GM04504 (cell line): ENCODE results near the gene TUBB8B.
"Not testable (repeated sequence)": the region's sequence is repeated elsewhere in the genome, so short reads cannot be mapped to it uniquely, and the experiment has no call there.

Source experiments
- DNase-seq: peaks from one replicate; pipeline ENCODE4 v3.0.0-alpha.2; 2012; ENCODE audit warnings: low read depth

Gene TUBB8B

DNA sequence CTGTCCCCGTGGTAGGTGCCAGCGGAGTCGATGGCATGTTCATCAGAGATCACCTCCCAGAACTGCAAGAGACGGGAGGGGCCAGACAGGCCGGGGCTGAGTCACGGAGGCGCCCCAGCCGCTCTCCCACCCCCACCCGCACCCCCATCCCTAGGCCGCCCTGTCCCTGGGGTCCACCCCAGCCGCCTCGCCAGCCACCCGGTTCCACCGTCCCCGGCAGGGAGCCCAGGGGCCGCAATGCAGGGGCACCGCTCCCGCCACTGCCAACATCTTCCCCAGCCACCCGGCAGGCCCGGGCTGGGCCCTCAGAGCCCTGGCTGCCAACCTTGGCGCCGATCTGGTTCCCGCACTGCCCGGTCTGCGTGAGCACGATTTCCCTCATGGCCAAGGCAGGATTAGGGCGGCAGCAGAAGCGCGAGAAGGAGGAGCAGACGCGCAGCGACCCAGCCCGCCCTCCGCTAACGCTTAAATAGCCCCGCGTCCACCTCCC is at the start of gene TUBB8B:
Gene TUBB8B, minus strand, starts transcription at position 440 of the 490 bp plus-strand sequence. Its CDS starts 58 bp downstream, at position 382.
- not testable (repeated sequence) for DNase-seq

DNA sequence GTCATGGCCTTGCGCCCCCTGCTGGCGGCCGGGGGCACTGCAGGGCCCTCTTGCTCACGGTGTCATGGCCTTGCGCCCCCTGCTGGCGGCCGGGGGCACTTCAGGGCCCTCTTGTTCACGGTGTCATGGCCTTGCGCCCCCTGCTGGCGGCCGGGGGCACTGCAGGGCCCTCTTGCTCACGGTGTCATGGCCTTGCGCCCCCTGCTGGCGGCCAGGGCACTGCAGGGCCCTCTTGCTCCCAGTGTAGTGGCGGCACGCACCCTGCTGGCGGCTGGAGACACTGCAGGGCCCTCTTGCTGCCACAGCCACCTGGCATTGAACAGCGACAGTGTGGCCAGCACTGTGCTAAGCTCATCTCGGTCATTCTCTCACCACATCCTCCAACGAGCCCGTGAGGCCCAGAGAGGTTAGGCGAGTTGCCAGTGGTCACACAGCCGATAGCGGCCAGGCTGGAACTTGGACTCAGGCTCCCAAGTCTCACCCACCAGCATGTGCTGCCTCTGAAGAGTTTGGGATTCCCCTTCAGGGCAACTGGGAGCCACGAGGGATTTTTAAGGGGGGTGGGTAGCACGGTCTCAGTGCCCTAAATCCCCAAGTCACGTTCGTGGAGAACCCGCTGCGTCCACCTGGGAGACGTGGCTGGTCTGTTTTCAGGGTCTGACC is 48.0 kb upstream of the TUBB8B start:
- not testable (repeated sequence) for DNase-seq

DNA sequence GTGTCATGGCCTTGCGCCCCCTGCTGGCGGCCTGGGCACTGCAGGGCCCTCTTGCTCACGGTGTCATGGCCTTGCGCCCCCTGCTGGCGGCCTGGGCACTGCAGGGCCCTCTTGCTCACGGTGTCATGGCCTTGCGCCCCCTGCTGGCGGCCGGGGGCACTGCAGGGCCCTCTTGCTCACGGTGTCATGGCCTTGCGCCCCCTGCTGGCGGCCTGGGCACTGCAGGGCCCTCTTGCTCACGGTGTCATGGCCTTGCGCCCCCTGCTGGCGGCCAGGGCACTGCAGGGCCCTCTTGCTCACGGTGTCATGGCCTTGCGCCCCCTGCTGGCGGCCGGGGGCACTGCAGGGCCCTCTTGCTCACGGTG is 47.3 kb upstream of the TUBB8B start:
- not testable (repeated sequence) for DNase-seq

DNA sequence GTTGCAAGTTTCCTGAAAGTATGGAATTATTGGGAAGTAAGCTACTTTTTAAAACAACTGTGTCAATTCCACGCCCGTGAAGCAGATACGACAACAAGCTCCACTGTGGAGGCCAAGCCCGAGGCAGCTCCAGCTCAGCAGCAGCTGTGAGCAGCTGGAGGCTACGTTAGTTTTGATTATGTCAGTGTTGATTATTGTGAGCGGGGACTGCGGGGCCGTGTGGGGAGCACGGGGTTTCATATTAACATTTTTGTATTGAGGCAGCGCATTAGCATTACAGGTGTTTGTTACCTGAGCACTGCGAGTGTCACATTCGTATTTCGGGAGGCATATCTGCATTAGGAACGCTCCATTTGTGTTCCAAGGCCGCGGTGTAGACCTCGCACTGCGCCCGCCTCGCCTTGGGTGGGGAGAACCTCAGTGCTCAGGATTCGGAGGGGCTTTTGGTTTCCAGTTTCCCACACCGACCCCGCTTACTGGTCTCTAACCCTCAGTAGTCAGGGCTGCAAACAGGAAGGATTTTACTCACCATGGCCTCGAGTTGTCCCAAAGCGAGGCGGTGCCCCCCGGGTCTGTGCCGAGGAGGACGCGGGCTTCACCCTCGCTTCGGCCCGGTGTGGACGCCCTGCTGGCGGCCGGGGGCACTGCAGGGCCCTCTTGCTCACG is 46.8 kb upstream of the TUBB8B start:
- DNase-seq: not testable (repeated sequence)

DNA sequence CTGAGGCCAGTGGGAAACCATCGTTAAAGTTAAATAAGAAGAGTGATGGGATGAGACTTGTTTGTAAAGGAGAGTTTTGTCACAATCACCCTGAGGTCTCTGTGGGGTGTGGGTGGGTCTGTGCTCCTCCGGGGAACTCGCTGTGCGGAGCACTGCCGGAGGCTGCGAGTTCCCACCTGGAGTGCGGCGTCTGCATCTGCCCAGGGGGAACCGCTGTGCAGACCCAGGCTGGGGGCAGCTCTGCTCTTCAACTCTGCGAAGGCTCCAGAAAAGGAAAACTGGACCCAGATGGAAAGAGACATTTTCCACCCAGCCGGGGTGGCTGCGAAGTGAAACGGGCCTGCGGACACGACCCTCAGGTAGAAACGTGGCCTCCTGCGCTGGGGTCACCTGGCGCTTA is 46.2 kb upstream of the TUBB8B start:
- not testable (repeated sequence) for DNase-seq

DNA sequence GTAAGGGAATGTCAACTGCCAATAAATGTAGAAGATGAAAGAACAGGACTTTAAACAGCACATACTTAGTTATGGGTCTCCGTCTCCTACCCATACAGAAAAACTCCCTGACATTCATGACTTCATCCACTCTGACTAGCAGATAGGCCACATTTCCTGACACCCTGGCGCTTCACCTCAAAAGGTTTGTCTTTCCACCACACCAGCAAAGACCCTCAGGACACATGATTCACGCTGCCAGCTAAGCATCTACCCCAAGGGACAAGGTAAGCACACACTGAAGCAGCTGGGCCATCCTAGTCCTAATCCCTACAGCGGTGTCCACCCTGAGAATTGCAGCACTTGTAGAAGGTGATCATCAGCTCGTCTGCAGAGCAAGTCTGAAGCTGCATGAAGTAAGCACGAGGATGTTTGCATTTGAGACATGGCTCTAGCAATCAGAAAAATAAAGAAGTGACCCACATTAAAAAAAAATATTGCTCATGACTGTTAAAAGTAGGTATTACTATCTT is 44.5 kb upstream of the TUBB8B start:
- not testable (repeated sequence) for DNase-seq

DNA sequence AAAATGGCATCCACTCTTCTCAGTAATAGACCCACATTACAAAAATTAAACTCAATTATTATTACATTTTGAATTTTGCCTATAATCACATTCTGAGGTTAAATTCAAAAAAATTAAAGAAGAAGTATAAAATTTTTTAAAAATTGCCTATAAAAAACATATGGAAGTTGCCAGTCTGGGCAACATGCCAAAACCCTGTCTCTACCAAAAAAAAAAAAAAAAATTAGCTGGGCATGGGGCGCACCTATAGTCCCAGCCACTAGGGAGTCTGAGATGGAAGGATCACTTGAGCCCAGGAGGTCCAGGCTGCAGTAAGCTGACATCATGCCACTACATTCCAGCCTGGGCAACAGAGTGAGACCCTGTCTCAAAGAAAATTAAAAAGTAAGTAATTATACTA is 42.1 kb upstream of the TUBB8B start:
- not testable (repeated sequence) for DNase-seq

DNA sequence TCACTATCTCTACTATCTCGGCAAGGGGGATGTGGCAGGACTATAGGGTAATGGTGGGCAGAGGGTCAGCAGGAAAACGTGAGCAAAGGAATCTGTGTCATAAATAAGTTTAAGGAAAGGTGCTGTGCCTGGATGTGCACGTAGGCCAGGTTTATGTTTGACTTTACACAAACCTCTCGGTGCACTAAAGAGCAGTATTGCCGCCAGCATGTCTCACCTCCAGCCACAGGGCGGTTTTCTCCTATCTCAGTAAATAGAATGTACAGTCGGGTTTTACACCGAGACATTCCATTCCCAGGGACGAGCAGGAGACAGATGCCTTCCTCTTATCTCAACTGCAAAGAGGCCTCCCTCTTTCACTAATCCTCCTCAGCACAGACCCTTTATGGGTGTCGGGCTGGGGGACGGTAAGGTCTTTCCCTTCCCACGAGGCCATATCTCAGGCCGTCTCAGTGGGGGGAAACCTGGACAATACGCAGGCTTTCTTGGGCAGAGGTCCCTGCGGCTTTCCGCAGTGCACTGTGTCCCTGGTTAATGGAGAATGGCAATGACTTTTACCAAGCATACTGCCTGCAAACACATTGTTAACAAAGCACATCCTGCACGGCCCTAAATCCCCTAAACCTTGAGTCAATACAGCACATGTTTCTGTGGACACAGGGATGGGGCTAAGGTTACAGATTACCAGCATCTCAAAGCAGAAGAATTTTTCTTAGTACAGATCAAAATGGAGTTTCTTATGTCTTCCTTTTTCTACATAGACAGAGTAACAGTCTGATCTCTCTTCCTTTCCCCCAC is 41.2 kb upstream of the TUBB8B start:
- DNase-seq: not testable (repeated sequence)

DNA sequence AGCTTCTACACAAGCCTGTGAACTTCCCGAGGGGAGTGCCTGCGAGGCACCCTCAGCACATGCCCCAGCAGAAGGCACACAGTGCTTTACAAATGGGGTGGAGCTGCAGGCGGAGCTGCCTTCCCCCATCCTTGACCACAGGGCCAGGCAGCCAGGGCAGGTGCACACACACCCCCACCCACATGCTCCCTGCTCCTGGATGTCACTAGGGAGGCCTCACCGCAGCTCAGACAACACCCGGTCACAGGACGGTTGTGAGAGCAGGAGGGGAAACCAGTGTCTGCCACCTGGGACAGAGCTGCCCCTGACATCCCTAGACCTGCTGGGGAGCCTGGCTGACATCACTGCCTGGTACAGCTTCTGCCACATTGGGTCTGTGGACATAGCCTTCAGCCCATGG is 39.7 kb upstream of the TUBB8B start:
- not testable (repeated sequence) for DNase-seq

DNA sequence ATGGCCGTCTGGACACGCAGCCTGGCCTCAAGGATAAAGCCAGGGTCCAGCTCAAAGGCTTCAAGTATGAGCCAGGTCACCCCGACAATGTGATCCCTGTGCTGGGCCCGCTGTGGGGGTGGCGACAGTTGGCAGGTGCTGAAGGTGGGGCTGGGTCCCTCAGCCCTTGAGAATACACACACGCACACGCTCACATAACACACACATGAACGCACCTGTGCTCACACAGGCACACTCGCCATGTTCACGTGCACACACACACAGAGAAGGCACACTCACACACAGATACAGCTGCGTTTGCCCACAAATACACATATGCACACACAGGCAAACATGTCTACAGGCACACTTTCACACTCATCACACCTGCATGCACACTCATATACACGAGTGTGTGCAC is 35.4 kb upstream of the TUBB8B start:
- DNase-seq: not testable (repeated sequence)

DNA sequence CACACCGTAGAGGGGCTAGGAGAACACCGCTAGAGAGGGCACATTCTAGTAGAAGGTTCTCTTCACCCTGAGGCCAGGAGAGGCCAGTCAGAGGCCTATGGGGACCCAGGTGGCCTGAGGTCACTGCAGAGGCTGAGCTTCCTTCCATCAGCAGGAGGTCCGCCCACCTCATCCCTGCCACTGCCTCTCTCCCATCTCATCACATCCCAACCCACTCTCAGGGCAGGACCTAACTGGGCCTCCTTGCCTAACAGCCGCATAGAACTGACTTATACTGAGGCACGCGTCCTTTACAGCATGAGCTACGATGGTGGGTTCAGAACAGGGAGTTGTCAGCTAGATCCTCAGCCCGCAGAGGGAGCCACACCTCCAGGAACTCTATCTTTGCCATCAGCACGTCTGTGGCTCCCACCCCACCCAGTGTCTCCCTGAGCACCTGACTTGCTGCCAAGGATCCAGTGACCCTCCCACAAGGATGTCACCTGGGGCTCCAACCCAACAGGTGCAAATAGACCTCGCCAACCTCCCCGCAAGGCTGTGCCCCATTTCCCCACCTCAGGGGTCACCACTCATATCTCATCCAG is 33.3 kb upstream of the TUBB8B start:
- DNase-seq: not testable (repeated sequence)

DNA sequence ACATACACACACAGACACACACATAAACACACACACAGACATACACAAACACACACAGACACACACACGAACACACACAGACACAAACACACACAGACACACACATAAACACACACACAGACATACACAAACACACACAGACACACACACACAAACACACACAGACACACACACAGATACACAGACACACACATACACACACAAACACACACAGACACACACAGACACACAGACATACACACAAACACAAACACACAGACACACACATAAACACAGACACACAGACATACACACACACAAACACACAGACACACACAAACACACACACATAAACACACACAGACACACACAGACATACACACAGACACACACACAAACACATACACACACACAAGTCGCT is 31.5 kb upstream of the TUBB8B start:
- DNase-seq: not testable (repeated sequence)

DNA sequence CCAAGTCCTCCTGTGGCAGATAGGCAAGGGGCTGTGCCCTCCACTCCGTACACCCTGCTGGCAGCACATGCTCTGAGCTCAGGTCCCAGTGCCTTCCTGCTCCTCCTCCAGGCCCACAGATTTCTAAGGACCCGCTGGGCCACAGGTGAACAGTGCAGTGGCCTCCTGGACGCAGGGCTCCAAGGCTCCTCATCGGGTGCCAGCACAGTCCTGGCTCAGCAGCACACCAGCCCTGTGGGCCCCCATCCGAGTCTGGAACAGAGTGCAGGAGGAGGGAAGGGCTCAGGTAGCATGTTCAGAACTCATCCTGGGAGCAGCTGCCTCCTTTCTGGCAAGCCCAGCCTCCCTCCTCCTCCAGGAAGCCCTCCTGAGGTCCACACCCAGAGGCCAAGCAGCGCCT is 30.8 kb upstream of the TUBB8B start:
- not testable (repeated sequence) for DNase-seq

DNA sequence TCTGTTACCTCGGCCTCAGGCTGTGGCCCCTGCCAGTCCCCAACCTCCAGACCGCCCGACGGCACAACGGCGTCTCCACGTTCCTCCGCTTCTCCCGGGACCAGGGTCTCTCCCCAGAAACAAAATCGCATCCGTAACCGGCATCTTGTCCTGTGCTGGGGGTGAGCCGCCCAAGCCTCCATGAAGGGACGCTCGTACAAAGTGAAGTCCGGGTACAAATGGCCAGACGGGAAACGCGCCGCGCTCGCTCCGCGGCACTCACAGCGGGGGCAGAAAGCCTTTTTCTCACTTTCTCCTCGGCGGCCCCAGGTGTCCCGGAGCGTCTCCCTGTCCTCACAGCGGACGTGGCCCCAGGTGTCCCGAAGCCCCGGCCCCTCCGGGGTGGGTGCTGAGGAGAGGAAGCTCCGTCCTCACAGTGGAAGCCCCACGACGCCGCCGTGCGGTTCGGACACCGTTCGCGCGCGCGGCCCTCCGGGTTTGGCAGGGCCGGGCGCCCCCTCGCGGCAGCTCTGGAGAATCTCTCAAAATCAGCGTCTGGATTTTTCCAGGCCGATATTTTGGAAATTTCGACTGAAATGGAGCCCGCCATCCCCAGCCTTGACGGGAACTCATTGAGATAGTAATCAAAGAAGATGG is 26.2 kb upstream of the TUBB8B start:
- DNase-seq: not testable (repeated sequence)

DNA sequence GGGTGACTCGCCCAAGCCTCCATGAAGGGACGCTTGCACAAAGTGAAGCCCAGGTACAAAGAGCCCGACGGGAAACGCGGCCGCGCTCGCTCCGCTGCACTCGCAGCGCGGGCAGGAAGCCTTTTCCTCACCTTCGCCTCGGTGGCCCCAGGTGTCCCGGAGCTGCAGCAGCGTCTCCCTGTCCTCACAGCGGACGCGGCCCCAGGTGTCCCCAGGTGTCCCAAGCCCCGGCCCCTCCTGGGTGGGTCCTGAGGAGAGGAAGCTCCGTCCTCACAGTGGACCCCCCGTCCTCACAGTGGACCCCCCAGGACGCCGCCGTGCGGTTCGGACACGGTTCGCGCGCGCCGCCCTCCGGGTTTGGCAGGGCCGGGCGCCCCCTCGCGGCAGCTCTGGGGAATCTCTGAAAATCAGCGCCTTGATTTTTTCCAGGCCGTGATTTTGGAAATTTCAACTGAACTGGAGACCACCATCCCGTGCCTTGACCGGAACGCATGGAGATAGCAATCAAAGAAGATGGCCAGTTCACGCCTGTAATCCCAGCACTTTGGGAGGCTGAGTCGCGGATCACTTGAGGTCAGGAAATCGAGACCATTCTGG is 23.9 kb upstream of the TUBB8B start:
- not testable (repeated sequence) for DNase-seq

DNA sequence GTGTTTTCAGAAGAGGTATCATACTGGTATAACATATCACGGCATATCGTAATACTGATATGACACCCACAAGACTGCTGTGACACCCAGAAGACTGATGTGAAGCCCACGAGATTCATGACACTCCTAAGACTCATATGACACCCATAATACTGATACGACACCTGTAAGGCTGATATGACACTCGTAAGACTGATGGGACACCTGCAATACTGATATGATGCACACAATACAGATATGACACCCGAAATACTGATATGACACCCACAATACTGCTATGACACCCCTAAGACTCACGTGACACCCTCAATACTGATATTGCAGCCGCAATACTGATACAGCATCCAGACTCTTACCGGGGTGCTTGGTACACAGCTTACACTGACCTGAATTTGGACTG is 18.3 kb upstream of the TUBB8B start:
- DNase-seq: not testable (repeated sequence)

DNA sequence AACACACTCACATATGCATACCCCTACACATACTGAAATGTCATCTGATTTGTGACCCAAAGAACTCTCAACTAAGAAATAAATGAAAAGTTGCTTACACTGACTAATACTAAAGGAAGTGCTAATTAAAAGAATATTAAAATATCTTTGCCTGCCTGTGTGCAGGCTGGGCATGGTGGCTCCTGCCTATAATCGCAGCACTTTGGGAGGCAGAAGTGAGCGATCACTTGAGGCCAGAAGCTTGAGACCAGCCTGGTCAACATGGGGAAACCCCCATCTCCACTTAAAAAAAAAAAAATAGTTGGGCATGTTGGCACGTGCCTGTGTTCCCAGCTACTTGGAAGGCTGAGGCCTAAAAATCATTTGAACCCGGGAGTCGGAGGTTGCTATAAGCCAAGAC is 14.9 kb upstream of the TUBB8B start:
- DNase-seq: not testable (repeated sequence)

DNA sequence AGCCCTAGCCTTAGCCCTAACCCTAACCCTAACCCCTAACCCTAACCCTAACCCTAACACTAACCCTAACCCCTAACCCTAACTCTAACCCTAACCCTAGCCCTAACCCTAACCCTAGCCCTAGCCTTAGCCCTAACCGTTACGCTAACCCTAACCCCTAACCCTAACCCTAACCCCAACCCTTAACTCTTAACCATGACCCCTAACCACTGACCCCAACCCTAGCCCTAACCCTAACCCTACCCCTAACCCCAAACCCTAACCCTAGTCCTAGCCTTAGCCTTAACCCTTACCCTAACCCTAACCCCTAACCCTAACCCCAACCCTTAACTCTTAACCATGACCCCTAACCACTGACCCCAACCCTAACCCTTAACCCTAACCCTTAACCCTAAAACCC is 14.2 kb upstream of the TUBB8B start:
- not testable (repeated sequence) for DNase-seq

DNA sequence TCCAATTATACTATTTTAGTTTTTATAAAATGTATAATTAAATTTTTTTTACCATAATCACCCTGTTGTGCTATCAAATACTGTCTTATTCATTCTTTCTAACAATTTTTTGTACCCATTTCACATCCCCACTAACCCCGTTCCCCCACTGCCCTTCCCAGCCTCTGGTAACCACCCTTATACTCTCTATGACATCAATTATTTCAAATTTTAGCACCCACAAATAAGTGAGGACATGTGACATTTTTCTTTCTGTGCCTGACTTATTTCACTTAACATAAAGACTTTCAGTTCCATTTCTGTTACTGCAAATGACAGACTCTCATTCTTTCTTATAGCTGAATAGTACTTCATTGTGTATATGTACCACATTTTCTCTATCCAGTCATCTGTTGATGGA is 5.0 kb upstream of the TUBB8B start:
- DNase-seq: not testable (repeated sequence)

DNA sequence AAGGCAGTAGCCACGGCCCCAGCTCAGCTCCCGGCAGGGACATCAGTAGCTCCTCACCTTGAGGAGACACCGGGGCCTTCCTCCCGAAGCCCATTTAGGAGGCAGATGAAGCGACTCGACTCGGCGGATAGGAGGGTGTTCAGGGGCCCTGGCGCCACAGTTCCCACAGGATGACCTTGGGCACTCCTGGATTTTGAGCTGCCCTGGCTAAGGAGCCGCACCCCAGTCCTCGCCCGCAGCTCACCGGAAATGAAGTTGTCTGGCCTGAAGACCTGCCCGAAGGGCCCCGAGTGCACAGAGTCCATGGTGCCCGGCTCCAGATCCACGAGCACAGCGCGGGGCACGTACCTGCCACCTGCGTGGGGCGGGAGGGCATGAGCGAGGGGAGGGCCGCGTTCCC is 719 bp downstream of the TUBB8B start:
- not testable (repeated sequence) for DNase-seq

DNA sequence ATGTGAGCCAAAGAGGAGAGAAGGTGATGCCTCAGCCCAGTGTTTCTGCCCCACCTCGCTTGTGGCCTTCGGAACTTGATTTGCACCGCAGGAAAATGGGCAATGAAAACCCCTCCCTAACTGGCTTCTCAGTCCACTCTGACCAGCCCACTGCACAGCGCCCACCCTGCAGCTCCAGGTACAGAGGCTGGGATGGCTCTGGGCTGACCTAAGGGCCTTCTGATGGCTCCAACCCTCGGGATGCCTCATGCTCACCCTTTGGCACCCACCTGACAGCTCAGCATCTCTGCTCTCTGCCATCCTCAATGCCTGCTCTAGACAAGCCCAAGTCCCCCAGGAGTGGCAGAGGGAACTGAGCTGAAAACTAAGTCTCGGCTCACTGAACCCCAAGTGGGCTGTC is 36.2 kb downstream of the TUBB8B start:
- DNase-seq: not testable (repeated sequence)
